DMS79 (cell line): ENCODE results near the gene CERCAM.
"Not testable (repeated sequence)": the region's sequence is repeated elsewhere in the genome, so short reads cannot be mapped to it uniquely, and the experiment has no call there.

ENCODE experiments used
- DNase-seq: peaks from one replicate; lab custom pipeline; 2025; lab: John Stamatoyannopoulos, UW

Gene CERCAM

GRCh38 chr9:128419061-128419925 lies 1.4 kb upstream of the CERCAM start:
- DNase-seq: peak; percentile 77

GRCh38 chr9:128420060-128420650 lies 502 bp upstream of the CERCAM start:
- peak; percentile 9 for DNase-seq

GRCh38 chr9:128421482-128421996 lies 882 bp downstream of the CERCAM start:
- no peak for DNase-seq

- DNase-seq: not testable (repeated sequence)
Measured at GRCh38 chr9:128422022-128422782, 1.5 kb downstream of the CERCAM start.

GRCh38 chr9:128422783-128423150 lies 2.1 kb downstream of the CERCAM start:
- DNase-seq: no peak

- not testable (repeated sequence) for DNase-seq
Measured at GRCh38 chr9:128423356-128423755, 2.7 kb downstream of the CERCAM start.

- DNase-seq: no peak
Measured at GRCh38 chr9:128424268-128424780, 3.7 kb downstream of the CERCAM start.

- no peak for DNase-seq
Measured at GRCh38 chr9:128428644-128429512, 8.2 kb downstream of the CERCAM start.

- DNase-seq: no peak
Measured at GRCh38 chr9:128429513-128430086, 8.9 kb downstream of the CERCAM start.

GRCh38 chr9:128431207-128431606 lies 10.6 kb downstream of the CERCAM start:
- DNase-seq: no peak

- no peak for DNase-seq
Measured at GRCh38 chr9:128434340-128434739, 13.7 kb downstream of the CERCAM start.

- DNase-seq: no peak
Measured at GRCh38 chr9:128435611-128436010, 15.0 kb downstream of the CERCAM start.

GRCh38 chr9:128438343-128439109 lies 17.9 kb downstream of the CERCAM start:
- DNase-seq: peak; percentile 48

- DNase-seq: no peak
Measured at GRCh38 chr9:128439273-128439672, 18.6 kb downstream of the CERCAM start.

GRCh38 chr9:128442150-128442549 lies 21.5 kb downstream of the CERCAM start:
- no peak for DNase-seq

GRCh38 chr9:128446505-128446904 lies 25.8 kb downstream of the CERCAM start:
- not testable (repeated sequence) for DNase-seq

- DNase-seq: no peak
Measured at GRCh38 chr9:128448746-128449145, 28.1 kb downstream of the CERCAM start.

- DNase-seq: no peak
Measured at GRCh38 chr9:128454991-128455390, 34.3 kb downstream of the CERCAM start.

- DNase-seq: peak; percentile 97
Measured at GRCh38 chr9:128455849-128456612, 35.4 kb downstream of the CERCAM start, which contains the start of gene ODF2. Gene ODF2, plus strand, starts transcription at chr9:128456006. Its CDS starts 86 bp downstream, at chr9:128456092.
